ENCODE data around the gene PFKFB4.

DNA sequence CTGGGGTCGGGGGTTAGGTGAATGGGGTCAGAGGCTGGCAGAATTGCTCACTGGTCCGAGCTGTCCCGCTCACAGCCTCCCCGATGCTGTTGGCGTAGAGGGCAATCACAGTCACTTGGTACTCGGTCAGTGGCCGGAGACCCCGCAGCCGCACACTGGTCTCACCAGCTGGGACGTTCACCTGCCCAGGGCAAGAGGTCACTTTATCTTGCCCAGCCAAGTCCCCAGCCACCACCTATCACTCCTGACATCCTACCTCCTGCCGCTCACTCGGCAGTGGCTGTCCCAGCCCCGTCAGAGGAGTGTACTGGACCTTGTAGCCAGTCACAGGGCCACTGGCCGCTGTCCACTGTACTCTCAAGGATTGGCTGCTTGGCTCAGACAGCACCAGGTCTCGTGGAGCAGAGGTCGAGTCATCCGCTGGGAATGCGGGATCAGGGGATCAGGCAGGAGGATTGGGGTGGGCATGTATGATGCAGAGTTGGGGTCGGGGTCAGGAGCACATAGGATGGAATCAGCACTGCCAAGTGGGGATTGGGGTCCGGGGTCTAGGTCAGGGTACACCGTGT, 36.0 kb upstream of the PFKFB4 start:
- TF ChIP-seq, protein P1, sequence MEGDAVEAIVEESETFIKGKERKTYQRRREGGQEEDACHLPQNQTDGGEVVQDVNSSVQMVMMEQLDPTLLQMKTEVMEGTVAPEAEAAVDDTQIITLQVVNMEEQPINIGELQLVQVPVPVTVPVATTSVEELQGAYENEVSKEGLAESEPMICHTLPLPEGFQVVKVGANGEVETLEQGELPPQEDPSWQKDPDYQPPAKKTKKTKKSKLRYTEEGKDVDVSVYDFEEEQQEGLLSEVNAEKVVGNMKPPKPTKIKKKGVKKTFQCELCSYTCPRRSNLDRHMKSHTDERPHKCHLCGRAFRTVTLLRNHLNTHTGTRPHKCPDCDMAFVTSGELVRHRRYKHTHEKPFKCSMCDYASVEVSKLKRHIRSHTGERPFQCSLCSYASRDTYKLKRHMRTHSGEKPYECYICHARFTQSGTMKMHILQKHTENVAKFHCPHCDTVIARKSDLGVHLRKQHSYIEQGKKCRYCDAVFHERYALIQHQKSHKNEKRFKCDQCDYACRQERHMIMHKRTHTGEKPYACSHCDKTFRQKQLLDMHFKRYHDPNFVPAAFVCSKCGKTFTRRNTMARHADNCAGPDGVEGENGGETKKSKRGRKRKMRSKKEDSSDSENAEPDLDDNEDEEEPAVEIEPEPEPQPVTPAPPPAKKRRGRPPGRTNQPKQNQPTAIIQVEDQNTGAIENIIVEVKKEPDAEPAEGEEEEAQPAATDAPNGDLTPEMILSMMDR (IDR thresholded peaks at IDR 0.05), result no peak
- TF ChIP-seq POLR2A (IDR thresholded peaks at IDR 0.05), result no peak
